PFSK-1 (cell line): ENCODE data around the gene ZNF683.

Experiments
- FOXP2 ChIP-seq: optimal IDR thresholded peaks from 2 replicates; pipeline ENCODE3; 2011; ENCODE audit warnings: borderline replicate concordance, control low read depth, inconsistent platforms; ENCODE audit not compliant: insufficient read depth; ENCODE audit errors: extremely low read length, extremely low read depth
- POLR2AphosphoS5 ChIP-seq: IDR thresholded peaks from 2 replicates; pipeline ENCODE4 v1.6.1; 2012; ENCODE audit warnings: low read depth, mild to moderate bottlenecking, control low read depth, low read length, moderate library complexity
- SIN3A ChIP-seq: IDR thresholded peaks from 2 replicates; pipeline ENCODE4 v1.6.1; 2012; ENCODE audit warnings: mild to moderate bottlenecking, low read length, moderate library complexity, borderline replicate concordance; ENCODE audit not compliant: insufficient read depth
- TAF1 ChIP-seq: IDR thresholded peaks from 2 replicates; pipeline ENCODE4 v1.6.1; 2012; ENCODE audit warnings: low read length, control low read depth, borderline replicate concordance; ENCODE audit not compliant: insufficient read depth
- TF ChIP-seq, protein P1 (sequence below), 2 experiments: IDR thresholded peaks; 2 replicates each; pipeline versions ENCODE4 v1.6.1 to v1.8.0; 2011 to 2012; ENCODE audit warnings: low read depth in 2 of 2, low read length in 2 of 2, control low read depth in 1 of 2, inconsistent platforms in 1 of 2, mild to moderate bottlenecking in 1 of 2, moderate library complexity in 1 of 2; ENCODE audit not compliant: insufficient read depth in 1 of 2

Gene ZNF683

GRCh38 chr1:26354972-26355371 is 17.6 kb downstream of the ZNF683 start:
- TF ChIP-seq, protein P1, sequence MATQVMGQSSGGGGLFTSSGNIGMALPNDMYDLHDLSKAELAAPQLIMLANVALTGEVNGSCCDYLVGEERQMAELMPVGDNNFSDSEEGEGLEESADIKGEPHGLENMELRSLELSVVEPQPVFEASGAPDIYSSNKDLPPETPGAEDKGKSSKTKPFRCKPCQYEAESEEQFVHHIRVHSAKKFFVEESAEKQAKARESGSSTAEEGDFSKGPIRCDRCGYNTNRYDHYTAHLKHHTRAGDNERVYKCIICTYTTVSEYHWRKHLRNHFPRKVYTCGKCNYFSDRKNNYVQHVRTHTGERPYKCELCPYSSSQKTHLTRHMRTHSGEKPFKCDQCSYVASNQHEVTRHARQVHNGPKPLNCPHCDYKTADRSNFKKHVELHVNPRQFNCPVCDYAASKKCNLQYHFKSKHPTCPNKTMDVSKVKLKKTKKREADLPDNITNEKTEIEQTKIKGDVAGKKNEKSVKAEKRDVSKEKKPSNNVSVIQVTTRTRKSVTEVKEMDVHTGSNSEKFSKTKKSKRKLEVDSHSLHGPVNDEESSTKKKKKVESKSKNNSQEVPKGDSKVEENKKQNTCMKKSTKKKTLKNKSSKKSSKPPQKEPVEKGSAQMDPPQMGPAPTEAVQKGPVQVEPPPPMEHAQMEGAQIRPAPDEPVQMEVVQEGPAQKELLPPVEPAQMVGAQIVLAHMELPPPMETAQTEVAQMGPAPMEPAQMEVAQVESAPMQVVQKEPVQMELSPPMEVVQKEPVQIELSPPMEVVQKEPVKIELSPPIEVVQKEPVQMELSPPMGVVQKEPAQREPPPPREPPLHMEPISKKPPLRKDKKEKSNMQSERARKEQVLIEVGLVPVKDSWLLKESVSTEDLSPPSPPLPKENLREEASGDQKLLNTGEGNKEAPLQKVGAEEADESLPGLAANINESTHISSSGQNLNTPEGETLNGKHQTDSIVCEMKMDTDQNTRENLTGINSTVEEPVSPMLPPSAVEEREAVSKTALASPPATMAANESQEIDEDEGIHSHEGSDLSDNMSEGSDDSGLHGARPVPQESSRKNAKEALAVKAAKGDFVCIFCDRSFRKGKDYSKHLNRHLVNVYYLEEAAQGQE (IDR thresholded peaks at IDR 0.05; ENCODE audit: insufficient read depth in 1 of 2, low read depth in 2 of 2, low read length in 2 of 2), result no peak
- no peak for TF ChIP-seq TAF1

DNA sequence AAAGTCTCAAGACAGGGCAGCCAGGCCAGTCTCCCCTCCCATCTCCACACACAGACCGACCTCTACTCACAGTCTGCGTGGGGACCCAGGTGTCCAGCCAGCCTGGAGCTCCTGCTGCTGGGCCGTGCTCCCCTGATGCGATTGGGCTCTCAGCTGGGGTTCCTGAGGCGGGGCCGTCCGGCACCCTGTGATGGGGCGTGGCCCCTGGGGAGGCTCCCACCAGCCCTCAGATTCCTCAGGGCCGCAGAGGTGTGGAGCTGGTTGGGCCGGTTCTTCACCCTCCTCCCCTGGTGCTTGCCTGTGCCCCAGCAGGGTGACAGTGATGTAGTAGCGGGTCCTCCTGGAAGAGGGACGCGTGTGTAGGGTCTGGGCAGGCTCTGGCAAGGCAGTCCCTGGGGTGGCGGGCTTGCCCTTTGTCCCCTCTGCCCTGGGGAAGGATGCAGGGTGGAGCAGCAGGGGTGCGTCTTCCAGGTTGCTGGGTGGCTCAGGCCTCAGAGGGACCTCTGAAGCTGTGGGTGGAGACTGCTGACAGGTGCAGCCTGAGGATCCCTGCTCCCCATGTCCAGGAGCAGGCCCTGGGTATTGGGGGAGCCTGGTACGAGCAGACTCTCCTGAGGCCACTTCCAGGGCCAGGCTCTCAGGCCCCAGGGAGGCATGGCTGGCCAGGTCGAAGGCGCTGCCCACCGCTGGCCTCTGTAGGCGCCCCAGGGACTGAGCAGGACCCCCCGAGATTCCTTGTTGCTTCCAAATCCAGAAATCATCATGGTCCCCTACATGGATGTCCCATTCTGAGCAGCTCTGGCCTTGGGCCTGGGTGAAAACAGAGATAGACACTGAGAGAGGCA is 18.4 kb downstream of the ZNF683 start, which contains the start of gene CRYBG2:
CRYBG2 (minus strand) TSS at position 155 of the 845 bp plus-strand sequence. CDS start 7,473 bp downstream, outside the sequence.
- no peak for TF ChIP-seq FOXP2
- TF ChIP-seq, protein P1 (IDR thresholded peaks at IDR 0.05; ENCODE audit: insufficient read depth in 1 of 2, low read depth in 2 of 2, low read length in 2 of 2), result no peak
- no peak for TF ChIP-seq TAF1
- TF ChIP-seq POLR2AphosphoS5, result no peak
- no peak for TF ChIP-seq SIN3A

DNA sequence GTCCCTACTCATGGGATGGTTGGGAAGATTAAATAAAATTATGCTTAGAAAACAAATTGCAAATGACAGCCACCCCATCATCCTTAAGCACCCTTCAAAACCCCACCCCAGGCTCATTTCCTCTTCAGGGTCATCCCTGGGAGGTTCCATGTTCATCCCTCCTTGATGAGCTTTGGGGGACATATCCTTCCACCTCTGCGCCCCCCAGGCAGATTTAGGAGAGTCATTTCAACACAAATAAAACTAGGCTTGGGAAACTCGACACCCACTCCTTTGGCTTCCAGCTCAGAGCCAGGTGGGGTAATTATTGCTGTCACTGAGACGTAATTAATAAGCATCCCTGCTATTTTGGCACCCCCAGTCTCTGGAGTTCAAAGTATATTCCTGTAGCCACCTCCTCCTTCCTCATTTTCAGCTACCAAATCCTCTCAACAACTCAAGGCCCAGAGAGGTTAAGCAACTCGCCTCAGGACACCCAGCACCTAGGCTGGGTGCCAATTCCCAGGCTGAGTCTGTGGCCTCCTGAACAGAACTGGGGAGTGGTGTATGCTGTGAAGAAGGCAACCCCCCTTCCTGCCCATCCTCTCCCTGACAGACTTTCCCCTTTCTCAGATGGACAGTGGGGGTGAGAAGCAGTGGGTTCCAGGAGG is 19.2 kb downstream of the ZNF683 start:
- no peak for TF ChIP-seq TAF1
- TF ChIP-seq, protein P1 (IDR thresholded peaks at IDR 0.05; ENCODE audit: insufficient read depth in 1 of 2, low read depth in 2 of 2, low read length in 2 of 2), result no peak
- no peak for TF ChIP-seq FOXP2
- no peak for TF ChIP-seq POLR2AphosphoS5
- TF ChIP-seq SIN3A, result no peak

DNA sequence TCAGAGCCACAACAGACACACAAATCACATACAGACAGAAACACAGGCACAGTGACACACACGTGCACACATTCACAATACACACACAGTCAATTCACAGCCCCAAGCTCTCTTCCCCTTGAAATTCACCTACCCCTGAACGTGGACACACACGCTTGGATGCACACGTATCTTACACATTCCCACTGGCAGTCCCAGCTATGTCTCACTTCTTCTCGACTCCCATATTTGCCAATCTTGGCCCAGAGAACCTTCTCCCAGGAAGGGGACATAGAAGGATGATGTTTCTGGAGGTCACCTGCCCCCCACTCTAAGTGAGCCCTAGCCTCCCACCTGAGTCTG is 20.2 kb downstream of the ZNF683 start:
- TF ChIP-seq POLR2AphosphoS5, result no peak

- TF ChIP-seq TAF1 (no peak), SIN3A (no peak), FOXP2 (no peak), POLR2AphosphoS5 (no peak)
- TF ChIP-seq, protein P1 (IDR thresholded peaks at IDR 0.05; ENCODE audit: insufficient read depth in 1 of 2, low read depth in 2 of 2, low read length in 2 of 2), result no peak
Measured at GRCh38 chr1:26351590-26352337, 20.8 kb downstream of the ZNF683 start.
